Measurements from ENCODE around the gene GCAT.

GCAT gene

GRCh38 chr22:37852418-37852817, 44.7 kb downstream of the GCAT start:
- peak in 1 of 2 experiments; percentile 17 for DNase-seq

GRCh38 chr22:37854946-37855345, 47.2 kb downstream of the GCAT start:
- TF ChIP-seq GATA1 (IDR thresholded peaks at IDR 0.05; ENCODE audit: low read depth, low read length), result no peak
- no peak for TF ChIP-seq POLR2A (IDR thresholded peaks at IDR 0.05; ENCODE audit: low read length)
- no peak for DNase-seq

More at GRCh38 chr22:37852418-37852817, 44.7 kb downstream of the GCAT start:
- no peak for TF ChIP-seq POLR2A (IDR thresholded peaks at IDR 0.05; ENCODE audit: low read length)
- no peak for TF ChIP-seq GATA1 (IDR thresholded peaks at IDR 0.05; ENCODE audit: low read depth, low read length)

DNA sequence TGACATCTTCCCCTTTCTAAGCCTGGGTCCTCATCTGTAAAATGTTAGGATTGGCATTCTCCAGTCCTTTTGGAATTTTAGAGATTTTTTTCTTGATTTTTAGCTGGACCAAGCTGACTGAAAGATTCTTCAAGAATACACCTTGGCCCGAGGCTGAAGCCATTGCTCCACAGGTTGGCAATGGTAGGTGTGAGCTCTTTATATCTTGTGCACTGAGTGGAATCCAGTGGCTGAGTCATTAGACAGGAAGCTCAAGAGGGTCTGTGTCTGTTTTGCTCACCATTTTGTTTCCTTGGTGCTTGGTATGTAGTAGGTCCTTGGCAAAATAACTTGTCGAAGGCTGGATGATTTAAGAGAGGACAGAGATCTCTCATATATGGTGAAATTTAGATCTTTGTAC, 47.7 kb downstream of the GCAT start:
- no peak for DNase-seq
- TF ChIP-seq POLR2A (IDR thresholded peaks at IDR 0.05; ENCODE audit: low read length), result no peak
- TF ChIP-seq GATA1 (IDR thresholded peaks at IDR 0.05; ENCODE audit: low read depth, low read length), result no peak

DNA sequence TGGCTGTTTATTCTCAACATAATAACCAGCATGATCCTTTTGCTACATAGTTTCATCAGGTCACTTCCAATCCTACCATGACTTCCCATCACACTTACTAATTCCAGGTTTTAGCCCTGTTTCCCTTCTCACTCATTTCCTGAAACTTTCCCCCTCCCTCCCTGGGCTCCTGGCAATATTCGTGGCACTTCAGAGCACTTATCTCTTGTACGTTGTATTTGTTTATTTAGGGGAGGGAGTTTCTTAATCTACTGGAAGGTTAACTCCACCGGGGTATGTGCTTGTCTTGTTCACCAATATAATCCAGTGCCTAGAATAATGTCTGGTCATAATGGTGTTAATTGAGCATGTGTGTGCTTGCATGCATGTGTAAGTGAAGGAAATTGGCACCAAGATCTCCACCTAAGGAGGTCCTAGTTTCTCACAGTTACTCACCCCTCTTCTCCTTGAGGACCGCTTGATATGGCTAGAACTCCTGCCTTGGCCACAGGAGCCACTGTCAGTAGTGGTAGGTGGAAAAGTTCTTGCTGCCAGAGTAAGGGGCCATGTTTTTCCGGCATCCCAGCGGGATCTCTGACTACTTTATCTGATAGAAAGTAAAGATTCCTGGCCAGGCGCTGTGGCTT, 53.2 kb downstream of the GCAT start:
- TF ChIP-seq POLR2A (IDR thresholded peaks at IDR 0.05; ENCODE audit: low read length), result no peak
- no peak for TF ChIP-seq GATA1 (IDR thresholded peaks at IDR 0.05; ENCODE audit: low read depth, low read length)
- no peak for DNase-seq

DNA sequence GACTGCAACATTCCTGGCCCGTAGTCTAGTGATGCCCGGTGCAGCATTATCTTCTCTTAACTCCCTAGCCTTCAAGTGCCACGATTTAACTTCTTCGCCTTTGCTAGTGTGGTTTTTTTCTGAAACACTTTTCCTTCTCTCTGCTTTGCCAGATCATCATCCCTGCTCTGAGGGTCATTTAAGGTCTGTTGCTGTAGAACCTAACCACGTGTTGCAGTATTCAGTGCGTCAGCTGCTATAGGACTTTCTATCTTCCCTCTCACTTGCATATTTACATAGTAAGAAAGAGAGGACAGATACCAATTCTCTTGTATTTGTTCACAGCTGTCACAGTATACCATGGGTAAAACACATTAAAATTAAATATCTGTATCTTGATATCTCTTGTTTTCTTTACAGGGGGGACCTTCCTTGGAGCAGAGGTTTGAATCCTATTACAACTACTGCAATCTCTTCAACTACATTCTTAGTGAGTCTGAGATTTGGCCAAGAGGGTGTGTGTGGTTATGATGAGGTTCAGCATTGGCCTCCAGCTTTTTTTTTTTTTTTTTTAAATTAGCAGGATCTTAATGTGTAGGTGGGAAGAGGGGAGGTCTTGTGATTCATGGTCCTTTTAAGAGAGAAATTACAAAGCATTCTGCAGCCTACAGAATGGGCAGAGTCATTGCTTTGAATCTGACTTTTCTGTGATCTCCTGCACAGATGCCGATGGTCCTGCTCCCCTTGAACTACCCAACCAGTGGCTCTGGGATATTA, 55.0 kb downstream of the GCAT start:
- TF ChIP-seq GATA1 (IDR thresholded peaks at IDR 0.05; ENCODE audit: low read depth, low read length) (no peak), POLR2A (IDR thresholded peaks at IDR 0.05; ENCODE audit: low read length) (no peak)
- DNase-seq, result no peak

DNA sequence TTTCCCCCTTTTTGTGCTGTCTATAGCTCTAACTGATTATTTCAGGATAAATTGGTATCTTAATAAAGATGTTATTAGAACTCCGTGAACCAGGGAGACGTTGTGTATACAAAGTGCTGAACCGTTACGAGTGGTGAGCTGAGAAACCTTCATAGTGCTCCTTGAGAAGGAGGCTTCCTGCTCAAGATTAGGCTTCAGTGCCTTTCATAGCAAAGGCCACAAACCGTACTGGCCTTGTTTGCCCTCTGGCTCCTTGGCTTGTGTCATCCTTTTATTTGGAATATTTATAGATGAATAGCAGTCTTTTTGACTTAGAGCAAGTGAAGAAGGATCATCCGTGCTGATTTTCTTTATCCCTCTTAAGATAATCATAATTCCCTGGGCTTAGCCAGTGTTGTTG, 57.8 kb downstream of the GCAT start:
- DNase-seq, result no peak
- TF ChIP-seq GATA1 (IDR thresholded peaks at IDR 0.05; ENCODE audit: low read depth, low read length), result no peak
- no peak for TF ChIP-seq POLR2A (IDR thresholded peaks at IDR 0.05; ENCODE audit: low read length)

Data from erythroblast (primary cell).